NCI-H128 (cell line): ENCODE data around the gene SCYL2.
"Not testable (repeated sequence)": the region's sequence is repeated elsewhere in the genome, so short reads cannot be mapped to it uniquely, and the experiment has no call there.

Experiments used
- DNase-seq: peaks from one replicate; lab custom pipeline; 2025; ENCODE audit not compliant: unreplicated experiment; lab: John Stamatoyannopoulos, UW

Gene SCYL2

DNA sequence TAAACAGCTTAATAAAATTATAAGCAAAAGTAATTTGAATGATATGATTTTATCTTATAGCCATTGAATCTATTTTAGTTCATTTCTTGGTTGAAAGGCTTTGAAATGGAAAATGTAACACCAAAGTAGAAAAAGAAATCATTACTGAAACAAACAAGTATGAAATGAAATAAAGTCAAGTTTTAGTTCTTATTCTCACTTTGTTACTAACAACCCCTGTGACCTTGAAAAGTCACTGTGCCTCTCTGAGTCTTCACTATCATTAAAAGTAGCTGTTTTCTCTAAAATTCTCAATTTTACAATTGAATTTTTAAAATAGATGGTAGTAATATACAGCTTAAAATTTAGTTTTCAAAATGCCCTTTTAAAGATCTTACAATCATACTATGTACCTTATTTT is 57.5 kb downstream of the SCYL2 start:
- no peak for DNase-seq

DNA sequence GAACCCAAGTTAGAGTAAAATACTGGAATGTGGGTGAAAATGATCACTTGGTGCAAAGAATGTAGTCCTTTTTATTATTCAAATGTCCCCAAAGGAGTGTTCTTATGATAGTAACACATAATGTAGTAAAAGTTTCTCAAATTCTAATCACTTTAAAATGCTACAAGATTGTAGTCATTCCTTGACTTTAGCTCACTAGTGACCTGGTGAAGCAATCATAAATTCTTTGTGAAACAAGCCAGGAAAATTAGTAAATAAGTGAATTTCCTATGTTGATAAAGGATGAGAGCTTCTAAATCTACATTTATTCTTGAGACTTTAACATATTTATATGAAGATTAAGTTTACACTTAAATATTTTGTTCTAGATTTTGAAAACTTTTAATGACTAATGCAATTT is 59.2 kb downstream of the SCYL2 start:
- no peak for DNase-seq

DNA sequence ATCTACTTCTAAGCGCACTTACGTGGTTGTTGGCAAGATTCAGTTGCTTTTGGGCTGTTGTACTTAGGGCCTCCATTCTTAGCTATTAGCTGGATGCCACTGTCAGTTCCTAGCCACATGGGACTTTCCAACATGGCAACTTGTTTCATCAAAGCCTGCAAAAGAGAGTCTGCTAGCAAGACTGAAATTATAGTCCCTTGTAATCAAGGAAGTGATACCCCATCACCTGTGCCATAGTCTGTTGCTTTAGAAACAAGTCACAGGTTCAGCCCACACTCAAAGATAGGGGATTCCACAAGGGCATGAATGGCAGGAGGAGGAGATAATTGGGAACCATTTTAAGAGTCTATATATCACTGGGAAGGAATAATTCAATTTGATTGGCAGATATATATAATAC is 62.8 kb downstream of the SCYL2 start:
- no peak for DNase-seq

GRCh38 chr12:100331871-100332270 is 64.9 kb downstream of the SCYL2 start:
- no peak for DNase-seq

DNA sequence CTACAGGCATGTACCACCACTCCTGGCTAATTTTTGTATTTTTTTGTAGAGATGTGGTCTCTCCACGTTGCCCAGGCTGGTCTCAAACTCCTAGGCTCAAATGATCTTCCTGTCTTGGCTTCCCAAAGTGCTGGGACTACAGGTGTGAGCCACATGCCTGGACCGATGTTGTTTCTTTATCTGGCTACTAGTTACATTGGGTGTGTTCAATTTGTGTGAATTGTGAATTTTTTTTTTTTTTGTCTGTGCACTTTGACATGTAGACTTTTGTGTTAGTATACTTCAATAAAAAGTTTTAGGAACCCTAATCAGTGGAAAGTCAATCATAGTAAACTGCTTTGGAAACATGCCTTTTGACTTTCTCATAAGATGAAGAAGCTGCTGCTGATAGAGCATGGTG is 65.9 kb downstream of the SCYL2 start:
- no peak for DNase-seq

DNA sequence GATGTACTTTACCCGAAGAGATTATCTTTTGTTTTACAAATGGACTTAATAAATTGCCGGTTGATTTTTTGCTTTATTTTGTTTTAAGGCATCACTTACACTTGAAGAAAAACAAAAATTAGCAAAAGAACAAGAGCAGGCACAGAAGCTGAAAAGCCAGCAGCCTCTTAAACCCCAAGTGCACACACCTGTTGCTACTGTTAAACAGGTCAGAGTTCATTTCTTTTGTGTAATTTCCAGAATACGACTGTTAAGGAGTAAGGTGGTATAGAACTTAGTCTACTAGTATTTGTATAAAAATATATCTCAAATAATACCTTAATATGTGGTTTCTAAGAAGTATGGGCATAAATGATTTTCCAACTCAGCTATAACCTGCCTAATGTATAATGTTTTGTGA is 70.3 kb downstream of the SCYL2 start:
- DNase-seq, result no peak

GRCh38 chr12:100337727-100338126 is 70.8 kb downstream of the SCYL2 start:
- DNase-seq, result no peak

GRCh38 chr12:100339071-100339470 is 72.1 kb downstream of the SCYL2 start:
- no peak for DNase-seq

DNA sequence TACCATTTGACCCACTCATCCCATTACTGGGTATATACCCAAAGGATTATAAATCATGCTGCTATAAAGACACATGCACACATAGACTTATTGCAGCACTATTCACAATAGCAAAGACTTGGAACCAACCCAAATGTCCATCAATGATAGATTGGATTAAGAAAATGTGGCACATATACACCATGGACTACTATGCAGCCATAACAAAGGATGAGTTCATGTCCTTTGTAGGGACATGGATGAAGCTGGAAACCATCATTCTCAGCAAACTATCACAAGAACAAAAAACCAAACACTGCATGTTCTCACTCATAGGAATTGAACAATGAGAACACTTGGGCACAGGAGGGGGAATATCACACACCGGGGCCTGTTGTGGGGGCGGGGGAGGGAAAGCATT is 75.9 kb downstream of the SCYL2 start:
- not testable (repeated sequence) for DNase-seq

- DNase-seq, result not testable (repeated sequence)
Observed at GRCh38 chr12:100344351-100344750, 77.4 kb downstream of the SCYL2 start.

GRCh38 chr12:100345020-100345767 is 78.2 kb downstream of the SCYL2 start:
- DNase-seq, result no peak

- no peak for DNase-seq
Observed at GRCh38 chr12:100346660-100347059, 79.7 kb downstream of the SCYL2 start.

GRCh38 chr12:100348657-100349454 is 81.9 kb downstream of the SCYL2 start:
- DNase-seq, result no peak

- DNase-seq, result no peak
Observed at GRCh38 chr12:100356644-100357223, 89.8 kb downstream of the SCYL2 start, which contains the start of gene SLC17A8. Gene SLC17A8, plus strand, starts transcription at chr12:100357074. Its CDS starts 318 bp downstream, at chr12:100357392.

- DNase-seq, result no peak
Observed at GRCh38 chr12:100359248-100359647, 92.3 kb downstream of the SCYL2 start.

DNA sequence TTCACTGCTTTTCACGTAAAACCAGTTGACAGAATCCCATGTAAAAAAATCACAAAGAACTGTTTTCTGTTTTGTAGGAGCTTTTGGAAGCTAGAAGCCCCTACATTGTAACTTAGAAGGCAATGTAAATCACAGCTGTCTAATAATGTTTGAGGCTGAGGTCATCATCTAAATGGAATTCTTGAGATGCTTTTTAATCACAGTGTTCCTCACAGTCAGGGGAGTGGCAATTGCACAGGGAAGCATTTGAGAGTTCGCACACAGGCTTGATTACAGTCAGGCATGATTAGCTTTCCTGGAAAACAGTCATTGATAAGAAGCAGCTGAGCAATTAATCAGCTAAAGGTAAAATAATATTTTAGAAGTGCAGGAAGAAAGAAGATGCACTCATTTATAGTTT is 92.8 kb downstream of the SCYL2 start:
- DNase-seq, result no peak

DNA sequence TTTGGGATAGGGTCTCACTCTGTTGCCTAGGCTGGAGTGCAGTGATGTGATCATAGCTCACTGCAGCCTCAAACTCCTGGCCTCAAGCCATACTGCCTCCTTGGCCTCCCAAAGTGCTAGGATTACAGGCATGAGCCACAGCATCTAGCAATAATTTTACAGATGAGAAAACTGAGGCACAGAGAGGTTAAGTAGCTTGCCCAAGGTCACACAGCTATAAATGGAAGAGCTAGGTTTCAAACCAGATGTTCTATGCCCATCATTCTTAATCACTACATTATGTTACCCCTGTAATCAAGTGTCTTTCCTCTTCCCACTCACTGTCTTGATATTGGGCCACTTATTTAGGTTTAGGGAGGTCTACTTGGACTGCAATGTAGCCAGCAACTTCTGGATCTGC is 93.5 kb downstream of the SCYL2 start:
- no peak for DNase-seq

- no peak for DNase-seq
Observed at GRCh38 chr12:100364324-100364723, 97.3 kb downstream of the SCYL2 start.

DNA sequence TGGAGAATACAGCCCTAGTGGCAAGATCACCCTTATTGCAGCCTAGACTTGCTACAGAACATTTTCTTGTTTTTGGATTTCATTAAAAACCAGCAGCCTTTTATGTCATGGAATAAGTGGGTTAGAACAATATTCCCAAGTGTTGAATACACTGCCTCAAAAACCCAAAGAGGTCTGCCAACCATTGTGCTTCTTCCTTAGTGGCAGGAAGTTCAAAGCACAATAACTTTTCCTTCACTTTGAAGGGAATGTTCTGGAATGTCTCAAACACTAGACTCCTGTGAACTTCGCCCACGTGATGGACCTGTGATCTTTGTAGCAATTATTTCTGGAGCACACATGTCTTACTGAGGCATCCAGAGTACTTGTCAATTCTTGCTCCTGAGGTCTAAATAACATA is 98.4 kb downstream of the SCYL2 start:
- DNase-seq, result no peak

GRCh38 chr12:100368066-100368465 is 101.1 kb downstream of the SCYL2 start:
- no peak for DNase-seq

DNA sequence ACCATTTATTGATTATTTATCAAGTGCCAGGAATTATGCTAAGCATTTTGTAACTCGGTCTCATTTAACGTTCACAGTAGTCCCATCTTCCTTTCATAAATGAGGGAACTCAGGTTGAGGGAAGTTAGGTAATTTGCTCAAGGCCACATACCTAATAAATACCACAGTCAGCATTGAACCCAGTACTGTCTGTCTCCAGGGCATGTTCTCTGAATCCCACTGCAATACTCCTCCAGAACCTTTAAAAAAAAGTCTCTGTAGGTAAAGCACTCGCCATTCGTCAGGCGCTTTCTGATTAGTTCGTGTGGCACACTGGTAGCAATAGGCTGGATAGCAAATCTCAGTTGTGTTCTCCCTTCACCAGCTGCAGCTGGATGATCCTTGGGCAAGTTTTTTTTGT is 104.2 kb downstream of the SCYL2 start:
- DNase-seq, result no peak
